HL-60 (cell line): ENCODE measurements around the gene MAP3K14.

ENCODE experiments used
- DNase-seq, 2 experiments: peaks; one replicate each; pipeline ENCODE4 v3.0.0-alpha.2; 2010 to 2020; ENCODE audit warnings: low read depth in 1 of 2, low spot score in 1 of 2
- H3K27ac ChIP-seq: fragments of 250-450 bp; sonication (Bioruptor Pico); replicated peaks from 2 replicates; pipeline ENCODE4 v1.5.1; 2020; ENCODE audit warnings: mild to moderate bottlenecking, moderate library complexity
- H3K27me3 ChIP-seq: fragments of 250-450 bp; sonication (Bioruptor Pico); 2 replicates; pipeline ENCODE4 v1.5.1; 2021; ENCODE audit warnings: mild to moderate bottlenecking, moderate library complexity; ENCODE audit not compliant: insufficient read depth, poor library complexity, severe bottlenecking
- H3K4me3 ChIP-seq: replicated peaks from 2 replicates; pipeline ENCODE4 v1.5.1; 2011; ENCODE audit warnings: mild to moderate bottlenecking, control low read depth, low read length; ENCODE audit not compliant: insufficient read depth
- GABPA ChIP-seq: IDR thresholded peaks from 2 replicates; pipeline ENCODE4 v1.6.1; 2012; ENCODE audit warnings: low read depth
- POLR2AphosphoS5 ChIP-seq: IDR thresholded peaks from 2 replicates; pipeline ENCODE4 v1.6.1; 2012; ENCODE audit warnings: low read depth
- SPI1 ChIP-seq: IDR thresholded peaks from 2 replicates; pipeline ENCODE4 v1.6.1; 2012; ENCODE audit warnings: low read depth, mild to moderate bottlenecking, borderline replicate concordance
- TF ChIP-seq, protein P1 (sequence below): IDR thresholded peaks from 2 replicates; pipeline ENCODE4 v1.6.1; 2012; ENCODE audit warnings: low read depth; ENCODE audit not compliant: insufficient replicate concordance
- TF ChIP-seq, protein P2 (sequence below): IDR thresholded peaks from one replicate; pipeline ENCODE4 v1.5.1; 2011; ENCODE audit warnings: low read length, control low read depth, inconsistent platforms; ENCODE audit not compliant: insufficient read depth

The MAP3K14 gene

DNA sequence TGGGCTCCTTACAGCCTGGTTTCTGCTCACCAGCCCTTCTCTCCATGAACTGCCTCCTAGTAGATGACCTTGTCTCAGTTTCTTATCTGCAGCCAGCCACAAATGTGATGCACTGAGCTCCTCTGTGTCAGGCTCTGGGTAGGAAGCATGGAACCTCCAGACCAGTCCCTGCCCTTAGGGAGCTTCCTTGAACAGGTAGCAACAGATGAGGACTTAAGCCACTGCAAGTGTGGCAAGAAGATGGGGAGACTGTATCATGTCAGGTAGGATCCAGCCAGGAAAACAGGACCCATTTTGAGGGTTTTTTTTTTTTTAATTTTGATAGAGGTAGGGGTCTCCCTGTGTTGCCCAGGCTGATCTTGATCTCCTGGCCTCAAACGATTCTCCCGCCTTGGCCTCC, 5.3 kb upstream of the MAP3K14 start:
- no peaks in the 10 kb centered on the region for H3K27me3 ChIP-seq
- no peak overlapping the region for H3K27ac ChIP-seq
- no peak for DNase-seq
- H3K4me3 ChIP-seq, result no peak overlapping the region
- TF ChIP-seq GABPA, result no peak
- TF ChIP-seq, protein P1, sequence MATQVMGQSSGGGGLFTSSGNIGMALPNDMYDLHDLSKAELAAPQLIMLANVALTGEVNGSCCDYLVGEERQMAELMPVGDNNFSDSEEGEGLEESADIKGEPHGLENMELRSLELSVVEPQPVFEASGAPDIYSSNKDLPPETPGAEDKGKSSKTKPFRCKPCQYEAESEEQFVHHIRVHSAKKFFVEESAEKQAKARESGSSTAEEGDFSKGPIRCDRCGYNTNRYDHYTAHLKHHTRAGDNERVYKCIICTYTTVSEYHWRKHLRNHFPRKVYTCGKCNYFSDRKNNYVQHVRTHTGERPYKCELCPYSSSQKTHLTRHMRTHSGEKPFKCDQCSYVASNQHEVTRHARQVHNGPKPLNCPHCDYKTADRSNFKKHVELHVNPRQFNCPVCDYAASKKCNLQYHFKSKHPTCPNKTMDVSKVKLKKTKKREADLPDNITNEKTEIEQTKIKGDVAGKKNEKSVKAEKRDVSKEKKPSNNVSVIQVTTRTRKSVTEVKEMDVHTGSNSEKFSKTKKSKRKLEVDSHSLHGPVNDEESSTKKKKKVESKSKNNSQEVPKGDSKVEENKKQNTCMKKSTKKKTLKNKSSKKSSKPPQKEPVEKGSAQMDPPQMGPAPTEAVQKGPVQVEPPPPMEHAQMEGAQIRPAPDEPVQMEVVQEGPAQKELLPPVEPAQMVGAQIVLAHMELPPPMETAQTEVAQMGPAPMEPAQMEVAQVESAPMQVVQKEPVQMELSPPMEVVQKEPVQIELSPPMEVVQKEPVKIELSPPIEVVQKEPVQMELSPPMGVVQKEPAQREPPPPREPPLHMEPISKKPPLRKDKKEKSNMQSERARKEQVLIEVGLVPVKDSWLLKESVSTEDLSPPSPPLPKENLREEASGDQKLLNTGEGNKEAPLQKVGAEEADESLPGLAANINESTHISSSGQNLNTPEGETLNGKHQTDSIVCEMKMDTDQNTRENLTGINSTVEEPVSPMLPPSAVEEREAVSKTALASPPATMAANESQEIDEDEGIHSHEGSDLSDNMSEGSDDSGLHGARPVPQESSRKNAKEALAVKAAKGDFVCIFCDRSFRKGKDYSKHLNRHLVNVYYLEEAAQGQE, result no peak
- no peak for TF ChIP-seq SPI1
- TF ChIP-seq, protein P2, sequence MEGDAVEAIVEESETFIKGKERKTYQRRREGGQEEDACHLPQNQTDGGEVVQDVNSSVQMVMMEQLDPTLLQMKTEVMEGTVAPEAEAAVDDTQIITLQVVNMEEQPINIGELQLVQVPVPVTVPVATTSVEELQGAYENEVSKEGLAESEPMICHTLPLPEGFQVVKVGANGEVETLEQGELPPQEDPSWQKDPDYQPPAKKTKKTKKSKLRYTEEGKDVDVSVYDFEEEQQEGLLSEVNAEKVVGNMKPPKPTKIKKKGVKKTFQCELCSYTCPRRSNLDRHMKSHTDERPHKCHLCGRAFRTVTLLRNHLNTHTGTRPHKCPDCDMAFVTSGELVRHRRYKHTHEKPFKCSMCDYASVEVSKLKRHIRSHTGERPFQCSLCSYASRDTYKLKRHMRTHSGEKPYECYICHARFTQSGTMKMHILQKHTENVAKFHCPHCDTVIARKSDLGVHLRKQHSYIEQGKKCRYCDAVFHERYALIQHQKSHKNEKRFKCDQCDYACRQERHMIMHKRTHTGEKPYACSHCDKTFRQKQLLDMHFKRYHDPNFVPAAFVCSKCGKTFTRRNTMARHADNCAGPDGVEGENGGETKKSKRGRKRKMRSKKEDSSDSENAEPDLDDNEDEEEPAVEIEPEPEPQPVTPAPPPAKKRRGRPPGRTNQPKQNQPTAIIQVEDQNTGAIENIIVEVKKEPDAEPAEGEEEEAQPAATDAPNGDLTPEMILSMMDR, result no peak
- TF ChIP-seq POLR2AphosphoS5, result no peak

GRCh38 chr17:45320931-45321461, 4.2 kb upstream of the MAP3K14 start:
- peak in 1 of 2 experiments; percentile 35 for DNase-seq
- Histone ChIP-seq H3K27me3 (no peaks in the 10 kb centered on the region), H3K27ac (no peak overlapping the region), H3K4me3 (no peak overlapping the region)
- no peak for TF ChIP-seq GABPA
- TF ChIP-seq, protein P1, result no peak
- TF ChIP-seq POLR2AphosphoS5, result no peak
- TF ChIP-seq SPI1, result no peak

DNA sequence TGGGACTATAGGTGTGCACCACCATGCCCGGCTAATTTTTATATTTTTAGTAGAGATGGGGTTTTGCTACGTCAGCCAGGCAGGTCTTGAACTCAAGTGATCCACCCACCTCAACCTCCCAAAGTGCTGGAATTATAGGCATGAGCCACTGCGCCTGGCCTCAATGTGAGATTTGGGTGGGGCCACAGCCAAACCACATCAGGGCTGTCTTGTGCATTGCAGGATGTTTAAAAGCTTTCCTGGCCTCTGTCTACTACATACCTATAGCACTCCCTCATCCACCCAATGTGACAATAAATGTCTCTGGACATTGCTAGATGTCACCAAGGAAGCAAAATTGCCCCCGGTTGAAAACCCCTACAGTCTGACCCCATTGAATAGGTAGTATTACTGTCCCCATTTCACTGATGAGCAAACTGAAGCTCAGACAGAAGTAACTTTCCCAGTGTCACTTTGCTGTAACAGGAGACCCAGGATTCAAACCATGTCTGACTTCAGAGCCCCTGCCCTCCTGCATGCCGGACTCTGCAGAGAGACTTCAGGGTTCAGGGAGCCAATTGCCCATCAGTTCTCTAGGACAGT, 3.6 kb upstream of the MAP3K14 start:
- TF ChIP-seq POLR2AphosphoS5, result no peak
- TF ChIP-seq, protein P2, result no peak
- TF ChIP-seq SPI1, result no peak
- TF ChIP-seq GABPA, result no peak
- TF ChIP-seq, protein P1, result no peak
- DNase-seq, result no peak
- H3K4me3 ChIP-seq, result no peak overlapping the region
- no peaks in the 10 kb centered on the region for H3K27me3 ChIP-seq
- H3K27ac ChIP-seq, result no peak overlapping the region
